Kidney tubule cell (primary cell): ENCODE results near the gene RGS7.

ENCODE experiments used
- DNase-seq: peaks from one replicate; pipeline ENCODE4 v3.0.0-alpha.2; 2018; ENCODE audit warnings: low spot score

The RGS7 gene

DNA sequence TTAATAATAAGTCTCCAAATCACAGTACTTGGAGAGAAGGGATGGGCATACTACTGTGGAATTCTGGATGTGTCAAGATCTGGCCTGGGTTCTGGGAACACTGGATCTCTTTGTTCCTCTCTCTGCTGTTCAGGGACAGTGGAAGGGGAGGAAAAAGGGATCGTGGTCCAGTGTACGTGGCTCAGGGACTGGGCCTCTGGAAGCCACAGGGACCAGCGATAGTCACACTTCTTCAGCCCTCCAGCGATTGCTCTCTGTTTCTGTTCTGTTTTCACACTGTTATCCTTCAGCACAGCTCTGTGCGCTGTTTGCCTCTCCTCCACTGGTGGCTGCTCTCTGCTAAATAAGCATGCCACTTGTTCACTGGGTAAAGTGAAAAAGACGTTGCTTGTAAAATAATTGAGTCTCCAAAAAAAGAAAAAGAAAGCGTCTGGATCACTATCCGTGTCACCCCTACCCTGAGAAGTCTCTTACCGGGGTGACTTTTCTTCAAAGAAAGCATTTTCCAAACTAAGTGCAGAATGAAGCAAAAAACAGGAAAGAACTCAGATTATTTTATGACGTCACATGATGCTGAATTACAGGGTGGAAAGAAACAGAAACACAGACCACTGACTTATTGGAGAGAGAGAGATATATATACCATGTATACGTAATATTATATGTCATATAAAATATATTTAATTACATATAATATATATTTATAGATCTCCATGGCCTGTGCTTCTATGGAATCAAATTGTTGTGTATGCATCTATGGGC is 279.4 kb downstream of the RGS7 start:
- DNase-seq, result no peak

DNA sequence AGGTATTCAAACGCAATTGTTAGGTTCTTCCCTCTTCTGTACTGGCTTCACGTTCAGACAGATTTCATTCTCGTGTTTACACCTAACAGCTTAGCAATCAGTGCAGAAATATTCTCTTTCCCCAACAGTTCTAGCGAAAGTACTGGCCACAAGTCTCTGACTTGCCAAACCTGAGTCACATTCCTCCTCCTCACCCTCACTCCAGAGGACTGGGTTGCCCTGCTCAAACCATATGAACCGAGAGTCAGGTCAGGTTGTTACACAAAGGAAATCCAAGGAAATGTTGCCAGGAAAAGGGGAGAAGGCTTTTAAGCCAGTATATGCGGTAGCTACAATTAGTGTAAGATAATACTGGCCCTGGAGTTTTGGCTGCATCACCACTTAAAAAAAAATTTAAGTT is 282.5 kb downstream of the RGS7 start:
- no peak for DNase-seq

DNA sequence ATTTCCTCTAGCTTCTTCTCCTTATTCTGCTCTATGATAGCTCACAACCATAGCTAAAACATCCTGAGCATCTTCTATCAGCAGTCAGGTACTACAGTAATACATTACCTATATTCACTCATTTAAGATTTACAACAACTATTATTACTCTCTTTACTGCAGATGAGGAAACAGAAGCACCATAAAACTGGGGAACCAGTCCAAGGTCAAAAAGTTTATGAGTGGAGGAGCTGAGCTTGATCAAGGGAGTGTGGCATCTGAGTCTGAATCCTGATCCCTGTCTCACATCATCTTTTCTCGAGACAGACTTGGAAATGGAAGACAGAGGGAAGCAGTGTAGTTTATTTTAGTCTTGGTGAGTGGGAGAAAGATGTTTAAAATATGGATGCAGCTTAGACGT is 288.6 kb downstream of the RGS7 start:
- DNase-seq, result no peak

DNA sequence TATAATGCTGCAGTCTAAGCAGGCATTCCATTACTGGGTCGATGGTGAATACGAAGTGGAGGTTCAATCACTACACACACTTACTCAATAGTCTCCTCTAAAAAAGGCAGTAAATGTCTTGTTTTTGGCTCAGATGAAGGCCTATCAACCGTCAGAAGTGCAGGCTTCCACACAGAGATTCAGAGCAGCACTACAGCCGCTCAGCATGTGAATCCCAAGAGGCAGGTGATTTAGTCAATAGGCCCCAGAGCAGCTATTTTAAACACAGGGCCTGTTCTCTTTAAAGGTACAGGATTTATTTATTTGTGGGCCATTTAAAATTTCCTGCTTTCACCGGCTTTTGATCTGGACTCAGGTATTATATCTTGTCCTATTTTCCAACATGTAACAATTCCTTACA is 293.7 kb downstream of the RGS7 start:
- DNase-seq, result no peak

DNA sequence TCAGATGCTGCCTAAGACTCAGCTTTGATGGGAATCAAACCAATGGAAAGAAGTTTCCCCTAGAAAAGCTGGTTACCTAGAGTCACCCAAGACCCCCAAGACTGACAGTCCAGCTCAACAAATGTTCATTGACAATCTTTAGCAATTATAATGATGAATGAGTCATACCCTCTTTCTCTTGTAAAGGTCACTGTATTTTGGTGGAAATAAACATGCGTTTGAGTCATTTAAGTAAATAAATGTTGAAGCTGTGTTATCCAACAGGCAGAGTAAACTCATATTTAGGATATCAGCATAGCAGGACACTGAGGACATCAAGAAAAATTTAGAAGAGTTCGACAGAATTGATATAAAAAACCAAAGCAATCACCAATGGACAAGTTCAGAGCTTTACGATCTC is 295.9 kb downstream of the RGS7 start:
- DNase-seq, result no peak

DNA sequence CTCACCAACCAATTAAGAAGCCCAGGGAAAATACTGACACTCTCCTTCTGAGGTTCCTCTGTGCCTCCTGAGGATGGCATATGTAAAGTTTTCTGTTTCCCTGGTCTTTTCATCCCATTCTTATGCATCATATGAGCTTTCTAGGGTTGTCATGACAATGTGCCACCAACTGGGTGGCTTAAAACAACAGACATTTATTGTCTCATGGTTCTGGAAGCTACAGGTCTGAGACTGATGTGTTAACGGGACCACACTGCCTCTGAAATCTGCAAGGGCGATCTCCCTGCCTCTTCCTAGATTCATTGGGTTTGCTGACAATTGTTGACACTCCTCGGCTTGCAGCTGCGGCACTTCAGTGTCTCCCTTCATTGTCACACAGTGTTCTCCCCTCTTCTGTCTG is 308.4 kb downstream of the RGS7 start:
- DNase-seq, result no peak

DNA sequence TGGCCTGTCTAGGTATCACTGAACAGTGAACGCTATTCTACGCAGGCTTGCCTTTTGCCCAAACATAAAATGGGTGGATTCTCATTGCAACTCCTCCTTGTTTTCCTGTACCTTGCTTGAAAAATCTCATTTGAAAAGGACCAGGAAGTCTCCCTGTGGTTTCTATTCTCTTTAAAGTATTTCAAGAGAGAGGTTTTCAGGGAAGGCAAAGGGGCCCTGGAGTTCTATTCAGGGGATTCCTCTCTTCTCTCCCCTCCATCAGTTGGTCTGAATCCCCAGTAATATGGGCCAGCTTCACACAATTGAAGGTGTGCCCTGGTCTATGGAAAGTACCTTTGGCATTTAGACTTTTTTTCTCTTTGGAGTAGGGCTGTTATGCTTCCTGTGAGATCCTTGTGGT is 311.3 kb downstream of the RGS7 start:
- DNase-seq, result no peak

DNA sequence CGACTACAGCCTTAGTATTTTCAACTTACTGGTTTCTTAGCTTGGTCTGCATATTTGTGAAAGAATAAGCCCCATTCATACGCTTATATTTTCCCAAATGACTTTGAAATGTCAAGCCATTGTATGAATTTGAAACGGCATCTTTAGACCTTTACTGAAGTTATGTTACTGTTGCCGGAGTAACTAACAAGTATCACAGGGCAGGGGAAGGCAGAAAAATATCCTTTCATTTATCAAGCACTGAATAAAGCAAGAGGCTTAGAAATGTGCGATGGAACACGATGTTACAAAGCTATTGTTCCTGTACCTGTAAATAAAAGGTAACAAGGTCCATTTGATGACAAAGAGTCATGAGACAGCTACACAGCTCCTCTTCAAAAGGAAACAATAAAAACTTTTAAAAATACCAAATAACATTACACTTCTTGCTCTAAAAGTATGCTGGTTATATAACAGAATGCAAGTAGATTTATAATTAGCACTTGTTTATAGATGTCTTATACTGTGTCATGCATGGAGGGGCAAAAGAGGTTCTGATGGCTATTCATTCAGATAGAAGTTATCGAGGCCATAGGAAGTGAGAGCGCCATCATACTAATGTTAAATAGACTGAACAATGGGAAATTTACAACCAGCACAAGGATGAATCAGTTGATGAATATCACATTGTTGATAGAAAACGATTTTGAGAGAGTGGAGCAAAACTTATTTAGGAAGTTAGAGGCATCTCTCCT is 322.6 kb downstream of the RGS7 start:
- DNase-seq, result no peak

DNA sequence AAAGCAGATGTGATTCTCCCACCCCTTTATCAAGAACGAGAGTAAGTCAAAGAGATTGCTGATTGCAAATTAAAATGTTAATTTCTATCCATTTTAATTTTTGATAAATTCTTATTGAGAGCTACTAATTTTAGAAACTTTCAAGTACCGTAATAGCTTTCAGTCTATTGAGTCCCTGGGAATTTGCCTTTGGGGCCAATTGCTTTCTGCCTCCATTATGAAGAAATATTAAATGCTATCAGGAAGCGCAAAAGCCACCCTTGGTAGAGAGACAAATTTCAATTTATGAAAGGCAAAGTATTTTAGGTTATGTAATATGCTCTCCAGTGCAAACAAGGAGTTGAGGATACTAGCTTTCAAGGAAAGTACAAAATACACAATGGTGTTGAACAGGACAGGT is 332.2 kb downstream of the RGS7 start:
- no peak for DNase-seq

DNA sequence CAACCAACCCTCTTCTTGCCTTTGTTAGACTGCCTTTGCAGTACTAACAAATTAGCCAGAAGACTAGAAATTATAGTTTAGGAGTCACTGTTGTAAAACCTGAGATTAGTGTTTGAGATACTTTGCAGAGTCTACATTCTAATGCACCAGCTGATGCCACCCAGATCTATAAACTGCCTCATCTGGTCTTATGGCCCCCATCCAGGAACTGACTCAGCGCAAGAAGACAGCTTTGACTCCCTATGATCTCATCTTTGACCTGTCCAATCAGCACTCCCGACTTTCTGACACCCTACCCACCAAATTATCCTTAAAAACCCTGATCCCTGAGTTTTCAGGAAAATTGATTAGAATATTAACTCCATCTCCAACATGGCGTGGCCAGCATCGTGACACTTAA is 334.6 kb downstream of the RGS7 start:
- no peak for DNase-seq

DNA sequence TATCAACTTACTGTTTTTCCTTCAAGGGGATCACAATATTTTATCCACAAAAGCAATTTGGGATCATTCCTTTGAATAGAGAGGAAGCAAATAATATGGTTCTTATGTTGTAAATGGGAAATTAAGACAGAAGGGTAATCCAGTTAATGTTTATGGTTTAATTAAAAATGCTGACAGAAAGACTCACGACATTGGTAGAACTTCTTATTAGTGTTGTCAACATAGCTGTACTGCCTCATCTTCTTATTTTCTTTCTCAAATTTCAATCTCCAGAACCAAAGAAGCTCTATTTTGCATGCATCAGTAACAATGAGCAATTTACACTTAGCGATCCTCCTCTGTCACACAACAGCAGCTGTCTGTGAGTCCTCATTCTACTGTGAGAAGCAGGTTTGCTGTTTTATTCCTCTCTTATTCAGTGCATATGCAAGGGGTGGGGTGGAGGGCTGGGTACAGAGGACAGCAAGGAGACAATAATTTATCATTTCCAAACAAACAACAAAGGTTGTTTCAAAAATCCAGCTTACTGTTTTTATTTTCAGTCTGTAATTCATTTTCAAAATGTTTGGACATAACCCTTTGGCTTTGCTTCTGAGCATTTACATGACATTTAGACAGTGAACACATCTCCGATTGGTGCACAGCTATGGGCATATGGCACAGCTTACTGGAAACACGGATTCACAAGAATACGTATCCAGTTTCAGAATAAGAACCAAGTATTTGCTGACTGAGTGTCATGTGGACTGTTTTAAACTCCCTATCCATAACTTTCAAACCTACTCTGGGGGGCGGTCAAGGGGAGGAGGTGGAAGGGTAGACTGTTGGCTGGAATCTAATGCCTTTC is 335.9 kb downstream of the RGS7 start:
- DNase-seq, result no peak

DNA sequence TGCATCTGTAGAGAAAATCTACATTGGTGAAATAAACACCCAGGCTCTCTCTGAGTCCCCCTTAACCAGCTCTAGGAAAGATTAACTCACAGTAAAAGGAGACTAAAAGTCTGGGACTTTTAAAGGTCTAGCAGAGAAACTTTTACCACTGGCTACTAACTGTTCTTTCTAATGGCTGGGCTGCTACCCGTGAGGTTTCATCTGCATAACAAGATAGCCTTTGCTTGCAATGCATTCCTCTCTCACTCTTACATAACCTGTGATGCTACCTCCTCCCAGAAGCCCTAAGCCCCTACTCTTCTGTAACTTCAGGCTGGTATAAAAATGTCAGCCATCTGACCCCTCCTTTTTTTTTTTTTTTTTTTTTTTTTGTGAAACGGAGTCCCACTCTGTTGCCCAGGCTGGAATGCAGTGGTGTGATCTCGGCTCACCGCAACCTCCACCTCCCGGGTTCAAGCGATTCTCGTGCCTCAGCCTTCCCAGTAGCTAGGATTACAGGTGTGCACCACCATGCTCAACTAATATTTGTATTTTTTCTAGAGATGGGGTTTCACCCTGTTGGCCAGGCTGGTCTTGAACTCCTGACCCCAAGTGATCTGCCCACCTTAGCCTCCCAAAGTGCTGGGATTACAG is 344.2 kb downstream of the RGS7 start:
- no peak for DNase-seq

DNA sequence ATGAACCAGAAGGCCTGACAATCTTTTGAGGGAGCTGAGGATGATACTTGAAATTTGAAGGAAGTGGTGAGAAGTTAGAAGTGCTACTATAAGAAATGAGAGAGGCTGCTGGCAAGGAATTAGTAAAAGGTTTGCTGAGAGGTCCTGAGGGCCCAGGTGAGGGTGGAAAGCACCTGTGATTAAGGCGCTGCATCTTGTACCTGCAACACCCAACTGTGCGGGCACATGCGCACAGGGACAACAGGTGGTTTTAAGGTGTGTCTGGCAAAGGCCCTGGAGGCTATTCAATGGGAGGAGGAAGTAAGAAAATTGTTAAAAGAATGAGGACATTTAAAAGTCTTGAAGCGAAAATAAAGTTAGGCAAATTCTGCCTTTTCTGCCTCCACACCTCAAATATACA is 349.3 kb downstream of the RGS7 start:
- DNase-seq, result no peak

DNA sequence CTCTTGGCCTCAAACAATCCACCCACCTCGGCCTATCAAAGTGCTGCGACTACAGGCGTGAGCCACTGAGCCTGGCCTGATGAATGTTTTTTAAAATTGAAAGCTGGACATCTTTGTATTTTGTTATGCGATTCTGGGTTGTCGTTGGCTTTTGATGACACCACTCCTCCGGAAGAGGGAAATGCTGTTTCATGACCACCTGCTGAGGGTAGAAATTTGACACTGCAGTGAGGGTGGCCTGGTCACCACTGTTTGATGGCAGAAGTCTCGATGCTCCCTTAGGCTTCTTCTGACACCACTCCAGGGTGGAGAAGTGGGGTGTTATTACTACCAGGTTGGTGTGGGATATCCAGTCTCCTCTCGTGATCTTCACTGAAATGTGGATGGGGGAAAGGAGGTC is 357.2 kb downstream of the RGS7 start:
- no peak for DNase-seq

DNA sequence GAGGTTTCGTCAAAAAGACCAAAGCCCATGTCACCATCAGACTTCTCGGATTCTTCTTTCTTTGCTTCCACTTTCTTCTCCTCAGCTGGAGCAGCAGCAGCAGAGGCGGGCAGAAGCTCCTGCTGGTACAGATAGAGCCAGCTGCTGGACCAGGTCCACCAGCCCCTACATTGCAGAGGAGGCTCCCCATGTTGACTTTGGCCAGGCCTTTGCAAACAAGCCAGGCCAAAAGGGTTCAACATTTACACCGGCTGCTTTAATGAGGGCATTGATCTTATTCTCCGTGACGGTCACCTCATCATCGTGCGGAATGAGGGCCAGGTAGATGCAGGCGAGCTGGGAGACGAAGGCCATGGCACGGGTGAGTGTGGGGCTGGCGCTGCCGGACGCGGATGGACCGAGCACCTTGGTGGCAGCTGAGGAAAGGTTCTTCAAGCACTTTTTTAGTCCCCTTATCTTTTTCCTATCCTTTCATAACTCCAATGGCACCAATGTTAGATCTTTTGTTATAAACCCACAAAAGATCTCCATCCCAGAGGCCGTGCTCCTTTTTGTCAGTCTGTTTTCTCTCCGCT is 358.5 kb downstream of the RGS7 start:
- no peak for DNase-seq

DNA sequence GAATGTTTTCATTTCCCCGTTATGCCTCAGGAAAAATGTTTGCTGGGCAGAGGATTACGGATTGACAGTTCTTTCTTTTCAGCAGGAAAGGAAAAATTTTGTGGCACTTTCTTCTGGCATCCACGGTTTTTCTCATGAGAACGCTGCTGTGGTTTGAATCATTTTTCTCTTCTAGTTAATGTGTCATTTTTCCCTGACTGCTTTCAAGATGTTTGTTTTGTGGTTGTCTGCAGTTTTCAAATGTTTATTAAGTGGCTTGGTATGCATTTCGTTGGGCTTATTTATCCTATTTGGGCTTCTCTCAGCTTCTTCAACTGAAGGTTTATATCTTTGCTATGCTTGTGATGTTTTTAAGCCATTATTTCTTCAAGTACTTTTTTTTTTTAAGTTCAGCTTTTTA is 359.0 kb downstream of the RGS7 start:
- no peak for DNase-seq

DNA sequence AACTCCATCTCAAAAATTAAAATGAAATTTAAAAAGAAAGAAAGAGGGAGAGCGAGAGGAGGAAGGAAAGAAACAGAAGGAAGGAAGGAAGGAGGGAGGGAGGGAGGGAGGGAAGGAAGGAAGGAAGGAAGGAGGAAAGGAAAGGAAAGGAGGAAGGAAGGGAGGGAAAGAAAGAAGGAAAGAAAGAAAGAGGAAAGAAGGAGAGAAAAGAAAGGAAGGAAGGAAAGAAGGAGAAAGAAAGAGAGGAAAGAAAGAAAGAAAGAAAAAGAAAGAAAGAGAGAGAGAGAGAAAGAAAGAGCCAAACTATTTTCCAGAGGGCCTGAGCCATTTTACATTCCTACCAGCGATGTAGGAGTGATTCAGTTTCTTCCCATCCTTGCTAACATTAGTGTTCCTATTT is 364.0 kb downstream of the RGS7 start:
- no peak for DNase-seq

DNA sequence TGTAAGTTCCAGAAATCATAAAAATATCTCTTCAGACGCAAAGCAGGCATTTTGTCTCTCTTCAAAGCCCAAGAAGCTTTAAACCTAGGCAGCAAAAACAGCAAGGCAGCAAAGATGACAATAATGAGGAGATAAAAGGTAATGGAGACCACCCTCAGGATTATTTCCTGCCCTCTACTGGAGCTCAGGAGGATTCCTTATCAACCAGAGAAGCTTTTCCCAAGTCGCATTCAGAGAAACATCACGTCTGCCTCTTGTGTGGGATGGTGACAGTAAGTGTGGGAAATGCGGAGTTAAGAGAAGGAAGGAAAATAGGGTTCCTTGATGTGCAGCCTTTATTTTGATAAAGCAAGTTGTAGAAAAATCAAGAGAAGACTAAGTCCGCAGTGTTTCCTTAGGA is 365.8 kb downstream of the RGS7 start:
- DNase-seq, result no peak

DNA sequence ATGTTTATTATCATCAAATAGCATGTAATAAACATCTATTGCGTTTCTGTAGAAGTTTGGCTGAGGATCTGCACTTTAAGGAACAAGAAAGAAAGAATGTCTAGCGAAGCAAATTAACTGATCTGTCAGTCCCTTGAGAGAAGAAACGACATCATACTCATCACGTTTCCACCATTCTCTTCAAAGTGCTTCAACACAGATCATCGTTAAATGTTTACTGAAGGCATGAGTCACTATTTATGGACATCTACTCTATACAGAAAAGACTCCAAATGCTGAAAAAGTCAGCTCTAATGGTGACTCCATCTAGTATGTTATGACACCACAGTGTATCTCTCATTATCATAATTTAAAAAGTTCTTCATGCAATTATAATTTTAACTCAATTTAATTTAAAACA is 369.1 kb downstream of the RGS7 start:
- DNase-seq, result no peak

DNA sequence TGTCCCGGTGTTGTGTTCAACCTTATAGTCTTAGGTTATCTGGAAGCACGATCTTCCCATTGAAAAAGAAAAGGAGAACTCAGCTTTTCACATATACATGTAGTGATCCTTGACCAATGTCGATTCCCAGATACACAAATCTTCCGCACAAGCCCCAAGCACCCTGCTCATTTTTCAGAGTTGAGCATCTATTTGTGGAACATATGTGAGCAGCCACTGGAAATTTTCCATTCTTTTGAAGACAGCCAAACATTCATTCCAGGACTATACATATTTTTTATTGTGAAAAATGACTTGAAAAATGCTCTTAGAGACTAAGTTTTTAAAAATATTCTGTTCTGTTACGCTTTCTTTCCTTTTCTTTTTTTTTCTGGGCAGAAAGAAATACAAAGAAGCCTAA is 371.9 kb downstream of the RGS7 start:
- no peak for DNase-seq

DNA sequence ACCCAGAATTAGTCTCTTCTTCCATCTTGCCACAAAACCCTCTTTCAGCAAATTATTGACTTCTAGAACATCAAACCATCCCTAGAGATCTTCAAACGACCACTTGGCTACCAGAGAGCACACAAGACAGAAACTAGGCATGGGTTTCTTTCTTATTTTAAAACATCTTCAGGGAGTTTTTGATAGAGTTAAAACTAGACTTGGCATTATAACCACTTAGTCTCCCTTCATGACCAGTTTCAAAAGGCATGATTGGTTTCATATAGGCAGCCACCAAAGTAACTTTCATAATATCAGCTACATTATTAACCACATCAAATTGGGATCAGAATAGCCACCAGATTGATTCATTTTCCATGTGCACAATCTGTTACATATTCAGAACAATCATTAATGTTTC is 376.7 kb downstream of the RGS7 start:
- DNase-seq, result no peak

DNA sequence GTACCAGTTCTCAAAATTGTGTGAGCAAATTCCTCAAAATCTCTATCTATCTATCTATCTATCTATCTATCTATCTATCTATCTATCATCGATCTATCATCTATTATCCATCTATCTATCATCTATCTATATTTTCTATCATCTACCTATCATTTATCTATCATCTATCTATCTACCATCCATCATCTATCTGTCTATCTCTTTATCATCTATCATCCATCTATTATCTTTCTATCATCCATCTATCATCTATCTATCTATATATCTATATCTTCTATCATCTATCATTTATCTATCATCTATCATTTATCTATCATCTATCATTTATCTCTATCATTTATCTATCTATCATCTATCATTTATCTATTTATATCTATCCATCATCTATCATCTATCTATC is 380.3 kb downstream of the RGS7 start:
- DNase-seq, result no peak
